WTC11 (cell line): ENCODE measurements around the gene KIF13A. TPM values are rescaled to one million over a fixed set of nuclear protein-coding genes. Genes with fewer than 3 reads are reported as not detected.

Experiments
- ATAC-seq: fragments of 200-7000 bp; cut with Tn5 transposase; 2 replicates; pipeline ENCODE4 v1.10.0; 2021; ENCODE audit warnings: mild to moderate bottlenecking, moderate library complexity
- CTCF ChIA-PET: fragments of 300-600 bp; sonication (Branson Sonifier 250); formaldehyde crosslinking; loops from one replicate; lab custom pipeline; 2021; ENCODE audit warnings: antibody characterized with exemption; lab: Charles Lee
- POLR2A ChIA-PET: fragments of 350-600 bp; sonication (Branson Sonifier 250); formaldehyde crosslinking; loops from one replicate; lab custom pipeline; 2021; ENCODE audit warnings: antibody characterized with exemption; lab: Charles Lee
- DNase-seq: peaks from one replicate; pipeline ENCODE4 v3.0.0; 2021; ENCODE audit warnings: low spot score
- H3K27ac Mint-ChIP-seq: 2 replicates; pipeline ENCODE4 v1.8.0; 2021; ENCODE audit warnings: mixed read lengths
- H3K27me3 Mint-ChIP-seq: 2 replicates; pipeline ENCODE4 v1.8.0; 2021; ENCODE audit warnings: low read depth, mild to moderate bottlenecking, moderate library complexity, mixed read lengths
- H3K36me3 Mint-ChIP-seq: 2 replicates; pipeline ENCODE4 v1.8.0; 2021; ENCODE audit warnings: mixed read lengths
- H3K4me1 Mint-ChIP-seq: 2 replicates; pipeline ENCODE4 v1.8.0; 2022; ENCODE audit warnings: mixed read lengths
- H3K4me3 Mint-ChIP-seq: 2 replicates; pipeline ENCODE4 v1.8.0; 2021; ENCODE audit warnings: mild to moderate bottlenecking, moderate library complexity, mixed read lengths
- H3K9me3 Mint-ChIP-seq: 2 replicates; pipeline ENCODE4 v1.8.0; 2021; ENCODE audit warnings: mixed read lengths
- AFF4 ChIP-seq: sonication (generic); formaldehyde crosslinking; IDR thresholded peaks from 2 replicates; pipeline ENCODE4 v1.8.1; 2023; ENCODE audit warnings: mild to moderate bottlenecking, missing genetic modification reagents, borderline replicate concordance
- ATF3 ChIP-seq: sonication (generic); formaldehyde crosslinking; conservative IDR thresholded peaks from 2 replicates; pipeline ENCODE4 v1.8.1; 2022; ENCODE audit warnings: mild to moderate bottlenecking, missing genetic modification reagents
- ATF6 ChIP-seq: sonication (generic); formaldehyde crosslinking; IDR thresholded peaks from 2 replicates; pipeline ENCODE4 v1.8.1; 2023; ENCODE audit warnings: mild to moderate bottlenecking, missing genetic modification reagents
- GRHL2 ChIP-seq: fragments of 250-450 bp; sonication (Bioruptor Pico); IDR thresholded peaks from 2 replicates; pipeline ENCODE4 v1.8.0; 2022; ENCODE audit warnings: mild to moderate bottlenecking, moderate library complexity; ENCODE audit not compliant: insufficient replicate concordance, severe bottlenecking
- IRF1 ChIP-seq: sonication (generic); formaldehyde crosslinking; IDR thresholded peaks from 2 replicates; pipeline ENCODE4 v1.8.0; 2023; ENCODE audit warnings: missing genetic modification reagents
- IRF2 ChIP-seq: sonication (generic); formaldehyde crosslinking; IDR thresholded peaks from 2 replicates; pipeline ENCODE4 v1.8.0; 2022; ENCODE audit warnings: low read depth, missing genetic modification reagents, borderline replicate concordance
- PRDM15 ChIP-seq: sonication (generic); formaldehyde crosslinking; IDR thresholded peaks from 2 replicates; pipeline ENCODE4 v1.8.0; 2022; ENCODE audit warnings: missing genetic modification reagents
- RORB ChIP-seq: fragments of 250-450 bp; sonication (Bioruptor Pico); IDR thresholded peaks from 2 replicates; pipeline ENCODE4 v1.9.0; 2021; ENCODE audit warnings: mild to moderate bottlenecking
- SP1 ChIP-seq: sonication (generic); formaldehyde crosslinking; conservative IDR thresholded peaks from 2 replicates; pipeline ENCODE4 v1.8.1; 2022; ENCODE audit warnings: missing genetic modification reagents
- USF1 ChIP-seq: sonication (generic); formaldehyde crosslinking; IDR thresholded peaks from 2 replicates; pipeline ENCODE4 v1.8.0; 2022; ENCODE audit warnings: mild to moderate bottlenecking, missing genetic modification reagents
- ZBTB21 ChIP-seq: sonication (generic); formaldehyde crosslinking; IDR thresholded peaks from 2 replicates; pipeline ENCODE4 v1.8.1; 2023; ENCODE audit warnings: mild to moderate bottlenecking, missing genetic modification reagents, borderline replicate concordance
- ZNF232 ChIP-seq: sonication (generic); formaldehyde crosslinking; IDR thresholded peaks from 2 replicates; pipeline ENCODE4 v1.8.0; 2022; ENCODE audit warnings: mild to moderate bottlenecking, missing genetic modification reagents
- ZNF263 ChIP-seq: sonication (generic); formaldehyde crosslinking; IDR thresholded peaks from 2 replicates; pipeline ENCODE4 v1.8.1; 2022; ENCODE audit warnings: low read depth, mild to moderate bottlenecking, moderate library complexity, missing genetic modification reagents
- ZNF416 ChIP-seq: fragments of 250-450 bp; sonication (Bioruptor Pico); IDR thresholded peaks from 2 replicates; pipeline ENCODE4 v1.9.0; 2021; ENCODE audit warnings: mild to moderate bottlenecking, inconsistent platforms
- ZSCAN18 ChIP-seq: fragments of 250-450 bp; sonication (Bioruptor Pico); IDR thresholded peaks from 2 replicates; pipeline ENCODE4 v2.1.2; 2022; ENCODE audit warnings: mild to moderate bottlenecking, moderate library complexity
- total RNA-seq: library from RNA; stranded (reverse); gene quantifications from 3 replicates; pipeline ENCODE4 v1.2.3, GENCODE V29; 2021
- TF ChIP-seq, protein P1 (sequence below): sonication (generic); formaldehyde crosslinking; IDR thresholded peaks from 2 replicates; pipeline ENCODE4 v1.8.1; 2023; ENCODE audit warnings: mild to moderate bottlenecking, missing genetic modification reagents, moderate library complexity
- TF ChIP-seq, protein P2 (sequence below): sonication (generic); formaldehyde crosslinking; IDR thresholded peaks from 2 replicates; pipeline ENCODE4 v1.8.1; 2022; ENCODE audit warnings: mild to moderate bottlenecking, moderate library complexity, missing genetic modification reagents

Gene KIF13A
- total RNA-seq, 1 experiment from 2014 or later: 32.7 TPM

DNA sequence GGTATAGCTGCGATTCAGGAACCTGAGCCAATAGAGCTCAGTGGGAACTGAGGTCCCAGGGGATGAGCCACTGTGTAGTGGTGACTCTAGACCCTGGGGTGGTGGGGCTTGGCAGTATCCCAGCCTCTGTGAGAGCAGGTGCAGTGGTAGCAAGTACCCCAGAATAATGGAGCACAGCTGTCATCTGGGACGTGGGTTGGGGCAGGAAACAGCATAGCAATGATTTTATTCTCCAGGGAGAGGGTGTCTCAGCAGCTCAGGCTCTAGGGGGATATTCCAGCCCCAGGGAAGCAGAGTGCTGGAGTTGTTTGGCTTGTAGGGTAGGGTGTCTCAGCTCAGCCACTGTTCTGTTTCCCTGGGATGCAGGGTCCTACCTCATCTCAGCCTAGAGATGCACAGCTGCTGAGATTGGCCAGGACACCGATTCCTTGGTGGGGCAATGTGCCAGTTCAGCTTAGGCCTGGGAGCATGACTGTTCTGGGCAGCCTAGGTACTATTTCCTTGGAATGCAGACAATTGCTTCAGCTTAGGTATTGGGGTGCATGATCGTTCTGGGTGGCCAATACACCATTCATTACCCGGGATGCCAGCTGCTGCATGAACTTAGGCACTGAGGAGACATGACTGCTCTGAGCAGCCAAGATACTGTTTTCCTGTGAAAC lies 246.7 kb downstream of the KIF13A start:
- H3K4me3 Mint-ChIP-seq: no peak overlapping the region
- no peak for ATAC-seq
- H3K36me3 Mint-ChIP-seq: peaks cover 22% of the 10 kb centered on the region
- no peak overlapping the region for H3K27ac Mint-ChIP-seq
- H3K4me1 Mint-ChIP-seq: peaks cover 4% of the 10 kb centered on the region
- no peak for DNase-seq
- no peaks in the 10 kb centered on the region for H3K27me3 Mint-ChIP-seq
- ChIA-PET POLR2A (no interaction called here), CTCF (interaction anchor here (1.0 kb wide), 1 partner anchor 9 kb away, joined by 4 read pairs; no protein-coding TSS in a partner anchor)
- peaks cover 29% of the 10 kb centered on the region for H3K9me3 Mint-ChIP-seq
- TF ChIP-seq RORB (no peak), IRF1 (CRISPR knock-in tag) (no peak)
- TF ChIP-seq, all 79 proteins: peak for 0

DNA sequence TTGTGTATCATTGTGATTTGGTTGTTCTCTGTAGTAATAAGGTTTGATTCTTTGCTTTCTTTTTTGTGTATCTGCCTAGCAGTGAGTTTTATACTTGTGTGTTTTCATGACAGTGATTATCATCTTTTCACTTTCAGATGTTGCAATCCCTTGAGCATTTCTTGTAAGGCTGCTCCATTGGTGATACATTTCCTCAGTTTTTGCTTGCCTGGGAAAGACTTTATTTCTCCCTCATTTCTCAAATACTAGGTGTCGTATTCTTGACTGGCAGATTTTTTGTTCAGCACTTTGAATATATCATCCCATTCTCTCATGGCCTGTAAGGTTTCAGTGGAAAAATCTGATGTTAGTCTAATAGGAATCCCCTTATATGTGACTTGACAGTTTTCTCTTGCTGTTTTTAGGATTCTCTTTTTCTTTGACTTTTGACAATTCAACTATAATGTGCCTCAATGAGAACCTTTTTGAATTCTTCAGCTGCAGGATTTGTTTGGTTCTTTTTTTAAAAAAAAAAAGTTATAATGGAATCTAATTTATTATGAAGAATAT lies 249.7 kb downstream of the KIF13A start:
- H3K4me3 Mint-ChIP-seq: no peak overlapping the region
- TF ChIP-seq ZSCAN18: no peak
- TF ChIP-seq SP1 (CRISPR knock-in tag): no peak
- TF ChIP-seq IRF2 (CRISPR knock-in tag): no peak
- TF ChIP-seq GRHL2: no peak
- no peak for TF ChIP-seq RORB
- no peak for TF ChIP-seq ZNF416
- TF ChIP-seq ZBTB21: no peak
- TF ChIP-seq ZNF263 (CRISPR knock-in tag): no peak
- no peak for TF ChIP-seq ZNF232 (CRISPR knock-in tag)
- TF ChIP-seq ATF6 (CRISPR knock-in tag): no peak
- no peak for TF ChIP-seq PRDM15 (CRISPR knock-in tag)
- TF ChIP-seq, protein P1, sequence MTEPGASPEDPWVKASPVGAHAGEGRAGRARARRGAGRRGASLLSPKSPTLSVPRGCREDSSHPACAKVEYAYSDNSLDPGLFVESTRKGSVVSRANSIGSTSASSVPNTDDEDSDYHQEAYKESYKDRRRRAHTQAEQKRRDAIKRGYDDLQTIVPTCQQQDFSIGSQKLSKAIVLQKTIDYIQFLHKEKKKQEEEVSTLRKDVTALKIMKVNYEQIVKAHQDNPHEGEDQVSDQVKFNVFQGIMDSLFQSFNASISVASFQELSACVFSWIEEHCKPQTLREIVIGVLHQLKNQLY (CRISPR knock-in tag): no peak
- no peak for TF ChIP-seq USF1 (CRISPR knock-in tag)
- TF ChIP-seq, protein P2, sequence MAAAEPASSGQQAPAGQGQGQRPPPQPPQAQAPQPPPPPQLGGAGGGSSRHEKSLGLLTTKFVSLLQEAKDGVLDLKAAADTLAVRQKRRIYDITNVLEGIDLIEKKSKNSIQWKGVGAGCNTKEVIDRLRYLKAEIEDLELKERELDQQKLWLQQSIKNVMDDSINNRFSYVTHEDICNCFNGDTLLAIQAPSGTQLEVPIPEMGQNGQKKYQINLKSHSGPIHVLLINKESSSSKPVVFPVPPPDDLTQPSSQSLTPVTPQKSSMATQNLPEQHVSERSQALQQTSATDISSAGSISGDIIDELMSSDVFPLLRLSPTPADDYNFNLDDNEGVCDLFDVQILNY (CRISPR knock-in tag): no peak
- no peak for TF ChIP-seq ATF3
- TF ChIP-seq AFF4 (CRISPR knock-in tag): no peak

More for the DNA sequence above, 249.7 kb downstream of the KIF13A start:
- ChIA-PET CTCF (no interaction called here), POLR2A (no interaction called here)
- H3K27ac Mint-ChIP-seq: no peak overlapping the region
- H3K4me1 Mint-ChIP-seq: peaks cover 4% of the 10 kb centered on the region
- peaks cover 26% of the 10 kb centered on the region for H3K36me3 Mint-ChIP-seq
- peaks cover 30% of the 10 kb centered on the region for H3K9me3 Mint-ChIP-seq
- ATAC-seq (no peak), DNase-seq (no peak)
- H3K27me3 Mint-ChIP-seq: no peaks in the 10 kb centered on the region
